Left ventricle myocardium superior (tissue), 1 donor: ENCODE data around the gene CA12. TPM values are rescaled to one million over a fixed set of nuclear protein-coding genes. Genes with fewer than 3 reads are reported as not detected.
"Not testable (repeated sequence)": the region's sequence is repeated elsewhere in the genome, so short reads cannot be mapped to it uniquely, and the experiment has no call there.

Experiments used
- ATAC-seq: fragments of 200-7000 bp; cut with Tn5 transposase; one replicate; pipeline ENCODE4 v1.9.1; 2020; ENCODE audit warnings: mild to moderate bottlenecking, moderate library complexity
- DNase-seq: peaks from one replicate; pipeline ENCODE4 v3.0.0-alpha.2; 2020
- intact Hi-C: fragments of 100-400 bp; cut with micrococcal nuclease; formaldehyde crosslinking; loops from one replicate; pipeline ENCODE4 v1.11.0; 2022
- total RNA-seq: library from RNA; stranded (reverse); fragmentation: NEBNext Ultra II Directional; extraction: Animal tissue kit (Norgen Biotek cat#: 25700); gene quantifications from one replicate; pipeline ENCODE4 v1.2.1, GENCODE V29; 2021
- donor health status: DM: no; HTN: yes; CAD: no; lungs with severe emphysema.

Gene CA12
- total RNA-seq, 1 donor from 2014 or later: 0.74 TPM

DNA sequence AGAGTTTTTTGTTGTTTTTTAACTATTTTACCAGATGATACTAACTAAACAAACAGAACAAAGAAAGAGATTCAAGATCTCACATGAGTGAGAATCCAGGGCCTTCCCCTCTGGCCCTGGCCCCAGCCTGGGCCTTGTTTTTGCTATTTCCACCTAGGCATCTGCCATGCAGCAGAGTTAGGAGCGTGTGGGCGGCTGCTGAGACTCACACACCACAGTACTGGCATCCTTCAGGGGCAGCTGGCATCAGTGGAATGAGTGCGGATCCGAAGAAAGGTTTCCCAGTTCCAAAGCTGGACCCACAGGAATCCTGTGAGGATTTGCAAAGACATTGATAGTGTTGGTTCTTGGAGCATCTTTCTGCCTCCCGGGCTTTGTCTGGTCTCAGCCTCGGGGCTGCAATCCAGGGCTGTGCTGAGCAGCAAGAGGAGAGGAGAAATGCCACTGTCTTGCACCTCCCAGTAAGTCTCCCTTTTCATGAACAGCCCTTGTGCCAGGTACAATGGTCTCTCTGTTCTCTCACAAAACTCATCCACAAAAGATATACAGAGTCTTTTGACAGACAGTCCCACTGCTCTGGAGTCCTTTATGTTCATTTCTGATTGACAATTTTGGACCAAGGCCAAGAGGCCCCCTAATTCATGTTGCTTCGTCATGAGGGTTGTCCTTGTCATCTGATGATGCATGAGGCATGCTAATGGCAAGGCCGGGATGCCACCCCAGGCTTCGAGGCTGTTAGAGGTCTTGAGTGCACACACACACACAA, 57.7 kb downstream of the CA12 start:
- no peak for ATAC-seq
- no peak for DNase-seq
- intact Hi-C loops: no loop called here

DNA sequence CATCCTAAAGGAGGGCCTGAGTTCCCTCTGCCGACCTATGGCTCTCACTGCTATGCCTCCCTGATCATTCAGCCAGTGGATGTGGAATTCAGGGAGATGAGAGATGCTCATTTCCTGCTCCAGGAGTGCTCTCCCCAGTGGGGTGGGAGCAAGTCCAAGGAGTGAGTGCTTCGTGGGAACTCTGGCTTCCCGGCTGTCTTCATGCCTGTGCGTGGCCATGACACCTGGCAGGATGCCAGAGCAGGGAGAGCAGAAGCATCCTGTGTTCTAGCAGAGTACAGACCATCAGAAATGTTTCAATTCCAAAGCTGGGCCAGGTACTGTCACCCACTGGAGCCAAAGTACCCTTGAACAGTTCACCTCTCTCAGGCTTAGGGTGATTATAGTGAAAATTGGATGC, 59.1 kb downstream of the CA12 start:
- intact Hi-C loops: no loop called here
- DNase-seq (peak; percentile 56), ATAC-seq (peak; percentile 47)

DNA sequence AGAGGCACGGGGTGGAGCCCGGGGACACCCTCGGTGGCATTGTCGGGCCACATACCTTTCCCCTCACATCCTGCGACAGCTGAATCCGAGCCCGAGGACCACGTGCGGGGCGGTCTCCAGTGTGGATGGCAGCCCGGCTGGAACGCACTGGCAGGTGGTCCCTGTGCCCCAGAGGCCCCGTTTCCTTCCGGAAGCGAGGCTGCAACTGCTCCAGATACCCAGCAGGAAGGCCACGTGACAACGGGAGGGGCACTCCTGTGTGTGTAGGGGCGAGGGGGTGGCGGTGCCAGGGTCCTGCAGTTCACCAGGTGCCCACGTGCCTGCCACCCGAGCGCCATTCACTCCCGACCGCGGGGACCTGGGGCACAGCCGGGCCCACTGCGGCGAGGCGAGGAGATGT, 60.2 kb downstream of the CA12 start:
- intact Hi-C loops: no loop called here

DNA sequence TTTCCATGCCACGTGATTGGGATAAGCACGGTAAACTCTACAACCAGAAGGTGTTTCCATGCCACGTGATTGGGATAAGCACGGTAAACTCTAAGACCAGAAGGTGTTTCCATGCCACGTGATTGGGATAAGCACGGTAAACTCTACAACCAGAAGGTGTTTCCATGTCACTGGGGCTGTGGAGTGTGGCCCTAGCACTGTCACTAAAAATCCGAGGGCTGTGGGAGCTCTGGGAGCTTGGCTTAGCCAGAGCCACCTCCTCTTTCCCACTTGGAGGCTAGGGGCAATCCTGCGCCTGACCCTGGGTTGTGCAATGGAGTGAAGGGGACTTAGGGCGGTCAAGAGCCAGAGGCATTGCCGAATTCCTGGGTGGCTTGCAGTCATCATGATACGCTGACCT, 60.7 kb downstream of the CA12 start:
- intact Hi-C loops, DNase-seq, ATAC-seq: not testable (repeated sequence)

More for the DNA sequence above, 60.2 kb downstream of the CA12 start:
- no peak for ATAC-seq
- DNase-seq: no peak

DNA sequence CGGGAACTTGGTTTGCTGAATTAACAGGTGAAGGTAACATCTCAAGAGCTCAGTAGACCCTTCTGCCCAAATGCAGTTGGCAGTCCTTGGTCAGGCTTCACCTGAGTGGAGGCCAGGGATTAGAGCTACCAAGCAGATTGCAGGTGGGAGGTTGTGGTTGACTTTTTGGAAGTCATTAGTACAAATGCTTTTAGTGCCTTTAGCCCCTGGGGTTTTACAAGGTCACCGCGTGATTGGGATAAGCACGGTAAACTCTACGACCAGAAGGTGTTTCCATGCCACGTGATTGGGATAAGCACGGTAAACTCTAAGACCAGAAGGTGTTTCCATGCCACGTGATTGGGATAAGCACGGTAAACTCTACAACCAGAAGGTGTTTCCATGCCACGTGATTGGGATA, 61.2 kb downstream of the CA12 start:
- DNase-seq, ATAC-seq, intact Hi-C loops: not testable (repeated sequence)

DNA sequence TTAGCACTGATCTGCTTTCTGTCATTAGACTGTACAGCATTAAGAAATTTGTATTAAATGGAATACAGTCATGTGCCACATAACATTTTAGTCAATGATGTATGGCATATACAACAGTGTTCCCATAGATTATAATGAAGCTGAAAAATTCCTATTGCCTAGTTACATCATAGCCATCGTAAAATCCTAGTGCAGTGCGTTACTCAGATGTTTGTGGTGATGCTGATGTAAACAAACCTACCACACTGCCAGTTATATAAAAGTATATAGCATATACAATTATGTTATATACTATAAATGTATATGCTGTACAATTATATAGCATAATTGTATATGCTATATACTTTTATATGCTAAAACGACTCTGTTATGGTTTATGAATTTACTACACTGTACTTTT, 62.6 kb downstream of the CA12 start:
- ATAC-seq: no peak
- intact Hi-C loops: no loop called here
- DNase-seq: no peak

DNA sequence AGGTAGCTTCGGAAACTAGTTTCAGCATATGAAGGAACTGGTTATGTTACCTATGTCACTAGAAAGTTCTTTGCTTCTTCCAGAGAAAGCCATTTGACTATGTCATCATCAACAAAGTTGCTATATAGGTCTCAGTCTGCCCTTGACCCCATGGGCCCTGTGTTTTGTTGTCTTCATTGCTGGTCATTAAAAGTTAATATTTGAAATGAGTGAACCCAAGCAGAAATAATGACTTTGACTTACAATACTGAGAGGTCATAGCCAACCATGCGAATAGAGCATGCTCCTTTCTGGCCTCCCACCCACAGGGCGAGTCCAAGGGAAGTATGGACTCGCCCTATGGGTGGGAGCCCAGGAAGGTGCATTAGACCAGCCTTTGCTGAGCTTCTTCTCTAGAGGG, 63.3 kb downstream of the CA12 start:
- intact Hi-C loops: no loop called here
- ATAC-seq: no peak
- DNase-seq: no peak

DNA sequence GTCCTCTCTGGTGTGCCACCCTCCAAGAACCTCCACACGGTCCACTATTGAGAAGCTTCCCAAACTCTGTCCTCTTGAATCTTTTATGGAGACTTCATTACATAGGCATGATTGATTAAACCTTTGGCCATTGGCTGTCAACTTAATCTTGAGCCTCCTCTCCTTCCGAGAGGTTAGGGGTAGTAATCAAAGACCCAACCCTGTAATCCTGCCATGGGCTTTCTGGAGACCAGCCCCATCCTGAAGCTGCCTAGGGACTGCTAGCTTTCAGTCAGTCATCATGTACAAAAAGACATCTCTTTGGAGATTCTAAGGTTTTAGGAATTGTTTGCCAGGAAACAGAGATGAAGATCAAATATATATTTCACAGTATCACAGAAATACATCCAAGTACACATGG, 67.2 kb downstream of the CA12 start:
- ATAC-seq (no peak), DNase-seq (no peak)
- intact Hi-C loops: no loop called here

DNA sequence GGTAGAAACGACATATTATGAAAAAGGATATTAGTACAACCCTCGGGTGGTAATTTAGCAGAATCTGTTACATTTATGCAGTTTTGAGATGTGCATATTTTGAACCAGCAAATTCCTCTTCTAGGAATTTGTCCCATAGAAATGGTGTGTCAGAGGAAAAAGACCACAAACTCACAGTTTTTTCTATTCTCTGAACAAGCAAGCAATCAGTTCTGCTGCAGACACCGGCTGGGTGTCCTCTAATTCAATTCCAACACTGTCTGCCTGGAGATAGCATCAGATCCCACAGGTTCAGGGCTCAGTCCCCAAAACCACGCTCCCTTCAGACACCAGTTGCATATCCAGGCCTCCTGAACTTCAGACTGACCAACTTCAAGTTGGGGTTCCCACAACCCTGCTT, 67.8 kb downstream of the CA12 start:
- ATAC-seq (no peak), DNase-seq (no peak)
- intact Hi-C loops: no loop called here

DNA sequence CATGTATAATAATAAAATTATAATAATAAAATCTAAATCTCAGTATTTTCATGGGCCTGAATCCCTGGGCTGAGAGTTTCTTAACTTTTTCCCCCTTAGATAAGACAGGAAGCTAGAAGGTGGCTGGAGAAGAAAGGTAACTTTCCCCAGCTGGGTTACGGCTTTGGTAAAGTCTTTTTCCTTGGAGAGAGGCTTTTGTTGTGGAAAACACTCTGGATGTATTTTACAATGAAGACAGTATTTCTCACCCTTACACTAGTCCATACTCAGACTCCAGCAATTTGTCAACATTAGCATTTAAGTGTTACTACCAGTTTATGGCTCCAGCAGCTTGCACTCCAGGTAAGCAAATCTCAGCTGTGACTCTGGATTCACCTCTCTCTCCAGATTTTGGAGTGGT, 69.4 kb downstream of the CA12 start:
- ATAC-seq: no peak
- intact Hi-C loops: no loop called here
- DNase-seq: no peak

DNA sequence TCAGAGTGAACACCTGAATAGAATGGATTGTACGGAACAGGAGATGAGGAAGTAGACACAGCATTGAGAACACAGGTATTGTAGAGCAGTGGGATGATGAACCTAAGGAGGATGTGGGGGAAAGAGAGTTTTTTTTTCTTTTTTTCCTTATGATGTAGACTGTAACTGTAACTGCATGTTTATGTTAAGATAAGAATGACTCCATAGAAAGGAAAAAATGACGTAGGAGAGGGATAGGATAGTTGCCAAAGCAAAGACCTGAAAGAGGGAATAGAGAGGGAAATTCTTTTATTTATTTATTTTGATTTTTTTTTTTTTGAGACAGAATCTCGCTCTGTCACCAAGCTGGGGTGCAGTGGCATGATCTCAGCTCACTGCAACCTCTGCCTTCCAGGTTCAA, 71.0 kb downstream of the CA12 start:
- intact Hi-C loops: no loop called here
- DNase-seq (no peak), ATAC-seq (no peak)

DNA sequence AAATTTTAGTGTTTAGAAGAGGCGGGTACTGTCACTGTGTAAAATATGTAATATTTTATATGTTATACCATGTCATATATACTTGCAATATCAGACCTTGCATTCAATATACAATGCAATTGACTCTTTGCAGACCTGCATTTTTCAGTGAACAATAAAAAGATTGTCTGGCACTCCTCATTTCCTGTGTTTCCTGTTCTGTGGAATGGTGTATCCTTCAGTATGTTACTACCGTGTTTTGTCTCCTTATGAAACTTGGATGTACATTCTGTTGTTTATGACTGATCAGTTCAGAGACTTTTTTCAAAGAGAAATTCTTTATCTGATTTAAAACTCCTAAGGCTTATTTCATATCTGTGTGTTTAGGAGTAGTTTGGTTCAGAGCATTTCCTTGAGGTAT, 72.7 kb downstream of the CA12 start:
- intact Hi-C loops: no loop called here
- DNase-seq (no peak), ATAC-seq (no peak)

DNA sequence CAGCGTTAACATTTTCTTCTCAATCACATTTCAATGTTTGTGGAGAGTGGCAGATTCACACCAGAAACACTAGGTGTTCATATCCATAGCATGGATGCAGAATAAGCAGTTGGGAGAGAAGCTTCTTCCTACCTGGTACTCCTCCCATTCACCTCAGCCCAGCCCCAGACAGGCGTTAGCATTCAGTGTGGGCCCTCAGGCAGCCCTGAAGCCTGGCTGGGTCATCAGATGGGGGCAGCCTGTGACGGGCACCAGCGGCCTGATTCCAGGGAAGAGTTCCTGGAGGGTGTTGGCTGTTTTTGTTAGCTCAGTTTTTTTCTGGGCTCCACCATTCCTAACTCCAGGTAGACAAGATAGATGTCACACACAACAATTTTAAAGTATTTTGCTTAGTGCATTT, 73.2 kb downstream of the CA12 start:
- DNase-seq (no peak), ATAC-seq (no peak)
- intact Hi-C loops: no loop called here

DNA sequence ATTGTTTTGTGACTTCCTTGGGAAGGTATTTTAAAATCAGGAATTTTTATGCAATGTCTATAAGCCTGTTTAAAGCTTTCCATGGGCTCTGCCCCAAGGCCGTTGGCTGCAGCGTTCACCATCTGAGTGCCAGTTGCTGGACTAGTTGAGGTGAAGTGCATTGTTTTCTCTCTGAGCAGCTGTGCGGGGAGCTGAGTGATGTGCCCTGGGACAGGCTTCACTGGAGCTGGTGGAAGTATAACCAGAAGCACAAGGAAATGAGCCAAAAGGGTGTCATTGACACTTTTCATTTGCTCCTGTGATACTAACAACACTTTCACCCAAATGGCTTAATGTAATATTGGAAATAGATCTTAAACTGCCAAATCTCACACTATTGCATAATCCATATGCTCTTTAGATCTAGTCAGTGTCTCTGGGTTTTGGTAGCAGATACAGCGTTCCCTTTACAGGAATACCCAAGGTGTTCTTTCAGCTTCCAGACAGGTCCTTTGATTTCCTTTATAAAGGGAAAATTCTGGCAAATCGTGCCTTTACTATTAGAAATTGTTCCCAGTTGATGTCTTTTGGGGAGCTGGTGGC, 75.1 kb downstream of the CA12 start:
- intact Hi-C loops: no loop called here
- DNase-seq (no peak), ATAC-seq (no peak)

DNA sequence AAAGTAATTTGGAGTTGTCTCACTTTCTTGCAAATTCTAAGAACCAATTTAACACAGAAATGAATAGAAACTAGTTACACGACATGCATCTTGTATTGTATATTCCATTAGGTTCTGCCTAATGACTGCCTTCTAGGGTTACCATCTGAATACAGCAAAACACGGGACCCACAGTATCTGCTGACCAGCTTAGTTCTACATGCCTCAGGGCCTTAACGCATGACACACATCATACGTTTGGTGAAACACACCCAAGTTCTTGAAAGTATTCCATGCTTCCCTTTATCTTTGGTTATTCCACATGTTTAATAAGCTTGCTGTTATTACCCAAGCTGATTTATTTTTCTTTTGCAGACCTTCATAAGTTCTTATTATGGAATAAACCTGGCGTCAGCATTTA, 76.4 kb downstream of the CA12 start:
- DNase-seq: no peak
- no peak for ATAC-seq
- intact Hi-C loops: no loop called here

DNA sequence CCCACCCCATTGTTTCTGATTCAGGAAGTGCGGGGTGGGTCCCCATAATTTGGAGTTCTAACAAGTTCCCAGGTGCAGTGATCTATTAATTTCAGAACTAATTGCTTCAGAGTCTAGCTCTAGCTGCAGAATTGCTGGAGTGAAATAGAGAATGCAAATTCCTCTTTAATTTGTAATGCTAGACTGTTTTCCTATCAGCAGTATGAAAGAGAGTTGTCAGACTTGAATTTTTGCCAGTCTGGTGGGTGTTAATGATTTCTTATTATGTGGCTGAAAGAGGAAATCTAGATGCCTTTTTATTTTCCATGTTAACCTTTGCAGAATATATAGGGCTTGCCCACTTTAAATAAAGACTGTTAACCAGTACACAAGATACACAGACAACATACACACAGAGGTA, 80.6 kb downstream of the CA12 start:
- DNase-seq: no peak
- ATAC-seq: no peak
- intact Hi-C loops: no loop called here

DNA sequence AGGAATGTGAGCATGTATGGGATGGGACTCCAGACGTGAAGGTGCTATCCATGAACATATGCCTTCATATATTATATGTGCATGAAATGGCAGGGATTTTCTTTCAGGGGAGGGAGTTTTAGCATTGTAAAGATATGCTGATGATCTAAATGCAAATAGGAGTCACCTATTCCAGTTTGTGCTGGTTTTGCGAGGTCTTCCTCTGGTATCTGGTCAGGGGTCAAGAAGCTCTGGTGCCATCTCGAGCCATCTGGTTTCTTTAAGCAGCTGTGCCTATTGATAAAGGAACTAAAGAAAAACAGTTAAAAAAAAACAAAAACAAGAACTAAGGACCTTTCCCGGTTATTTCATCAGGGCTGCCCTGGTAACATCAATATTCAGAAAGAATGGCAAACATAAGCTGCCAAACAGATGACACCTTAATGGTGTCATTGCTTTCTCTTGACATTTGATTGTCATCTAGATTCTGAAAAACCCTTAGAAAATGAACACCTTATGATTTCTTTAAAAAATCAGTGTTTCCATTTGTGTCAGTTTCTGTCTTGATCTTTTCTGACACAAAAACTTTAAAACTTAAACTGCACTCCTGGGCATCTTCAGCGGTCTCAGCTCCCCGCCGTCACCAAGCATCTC, 81.6 kb downstream of the CA12 start:
- intact Hi-C loops: no loop called here
- DNase-seq (no peak), ATAC-seq (no peak)

DNA sequence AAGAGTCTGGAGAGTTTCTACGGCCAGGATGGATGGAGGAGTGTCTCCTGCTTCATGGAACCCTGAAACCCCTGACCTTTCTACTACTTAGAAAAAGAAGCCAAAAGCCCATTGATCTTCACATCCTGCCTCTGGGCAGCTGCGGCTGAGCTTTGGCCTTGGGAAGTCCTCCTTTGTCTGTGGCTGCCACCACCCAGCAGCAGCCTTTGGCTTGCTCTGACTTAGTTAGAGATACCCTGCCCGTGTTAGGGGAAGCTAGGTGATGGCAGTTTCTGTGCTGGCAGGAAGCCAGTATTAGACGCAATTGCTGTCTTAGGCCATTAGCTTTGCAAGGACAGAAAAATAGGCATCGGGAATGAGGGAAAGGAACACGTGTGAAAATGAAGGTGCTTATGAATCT, 85.5 kb downstream of the CA12 start:
- peak; percentile 51 for ATAC-seq
- intact Hi-C loops: no loop called here
- no peak for DNase-seq

DNA sequence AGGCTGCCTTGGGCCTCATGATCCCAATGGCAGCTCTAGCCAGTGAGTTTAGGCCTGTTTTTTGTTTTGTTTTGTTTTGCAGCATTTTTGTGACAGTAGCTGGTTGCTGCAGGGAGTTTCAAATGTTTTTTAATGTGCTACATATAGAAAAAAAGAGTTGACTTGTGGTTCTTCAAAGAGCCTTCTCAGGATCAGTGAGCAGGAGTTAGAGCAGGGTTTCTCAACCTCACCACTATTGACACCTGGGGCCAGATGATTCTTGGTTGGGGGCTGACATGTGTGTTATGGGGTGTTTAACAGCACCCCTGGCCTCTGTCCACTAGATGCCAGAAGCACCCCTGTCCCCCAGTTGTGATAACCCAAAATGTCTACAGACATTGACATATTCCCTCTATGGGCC, 86.3 kb downstream of the CA12 start:
- intact Hi-C loops: no loop called here
- ATAC-seq (no peak), DNase-seq (no peak)

DNA sequence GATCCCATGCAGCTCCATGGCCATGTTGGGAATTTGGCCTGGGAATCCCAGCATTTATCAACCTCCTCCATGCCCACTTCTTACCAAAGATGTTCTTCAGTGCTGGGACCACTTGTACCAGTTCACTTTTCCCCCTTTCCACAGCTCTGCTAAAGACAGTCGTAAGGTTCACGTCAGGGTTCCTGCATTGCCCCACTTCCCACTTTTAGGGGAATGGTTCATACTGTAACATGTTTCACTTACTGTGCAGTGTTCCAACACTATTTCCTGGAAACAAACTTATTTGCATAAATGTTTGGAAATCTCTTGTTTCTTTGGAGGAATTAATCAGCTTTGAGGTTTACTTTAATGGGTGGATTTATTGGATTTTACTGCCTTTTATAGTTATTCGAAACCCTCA, 87.3 kb downstream of the CA12 start:
- ATAC-seq (no peak), DNase-seq (no peak)
- intact Hi-C loops: no loop called here

DNA sequence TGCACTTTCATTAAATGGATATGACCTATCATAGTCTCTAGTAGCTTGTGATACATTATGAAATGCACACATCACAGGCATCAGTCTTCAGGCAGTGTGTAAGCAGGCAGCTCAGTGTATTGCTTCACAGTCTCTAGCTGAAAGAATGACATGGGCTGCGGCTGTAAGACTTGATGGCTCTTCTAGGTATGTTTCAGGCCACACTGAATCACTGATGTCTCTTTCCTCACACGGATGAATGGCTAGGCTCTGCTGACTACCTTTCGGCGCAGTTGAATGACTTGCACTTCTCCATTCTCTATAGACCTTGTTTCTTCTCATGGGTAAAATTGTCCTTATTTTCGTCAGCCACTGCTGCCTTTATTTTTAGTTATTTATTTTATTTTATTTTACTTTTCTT, 88.9 kb downstream of the CA12 start:
- intact Hi-C loops: no loop called here
- DNase-seq (no peak), ATAC-seq (no peak)
